Cardiac muscle cell (in vitro differentiated cells and primary cell): ENCODE results near the gene TTC28. TPM values are rescaled to one million over a fixed set of nuclear protein-coding genes. Genes with fewer than 3 reads are reported as not detected.

Experiments used
- DNase-seq, 2 donors: peaks; one replicate each; pipeline versions ENCODE4 v3.0.0 to v3.0.0-alpha.2; 2010 to 2017; ENCODE audit warnings: low read depth in 1 of 2, low spot score in 1 of 2
- H3K27ac ChIP-seq: fragments of 200-600 bp; sonication (generic); 2 replicates; pipeline ENCODE4 v1.5.1; 2016
- H3K27me3 ChIP-seq: fragments of 200-600 bp; sonication (generic); 2 replicates; pipeline ENCODE4 v1.6.0; 2016; ENCODE audit warnings: control low read depth
- H3K36me3 ChIP-seq: fragments of 200-600 bp; sonication (generic); 2 replicates; pipeline ENCODE4 v1.5.1; 2016; ENCODE audit warnings: control low read depth
- H3K4me1 ChIP-seq: fragments of 200-600 bp; sonication (generic); 2 replicates; pipeline ENCODE4 v1.8.1; 2017; ENCODE audit warnings: low read depth, mild to moderate bottlenecking, mixed run types
- H3K4me3 ChIP-seq: fragments of 200-600 bp; sonication (generic); 2 replicates; pipeline ENCODE4 v1.5.1; 2016; ENCODE audit warnings: mild to moderate bottlenecking
- H3K9me3 ChIP-seq: fragments of 200-600 bp; sonication (generic); 2 replicates; pipeline ENCODE4 v1.5.1; 2017; ENCODE audit warnings: low read depth, mild to moderate bottlenecking, control low read depth
- polyA plus RNA-seq: library from polyadenylated mRNA; unstranded; fragments of >200 nt; fragmentation: Nextera tagmentation; extraction: Ambion mirVana; gene quantifications from 2 replicates; pipeline ENCODE4 v1.2.1, GENCODE V29; 2016
- total RNA-seq: library from RNA; depleted of rRNA; stranded (reverse); fragments of >200 nt; gene quantifications from 2 replicates; pipeline ENCODE4 v1.2.3, GENCODE V29; 2016
- TF ChIP-seq, protein P1 (sequence below): IDR thresholded peaks from 2 replicates; pipeline ENCODE4 v1.5.1; 2012; ENCODE audit warnings: low read depth, mild to moderate bottlenecking, low read length

The TTC28 gene
- total and polyA plus RNA-seq, 2 experiments from 2014 or later: 27.3 to 109 TPM

DNA sequence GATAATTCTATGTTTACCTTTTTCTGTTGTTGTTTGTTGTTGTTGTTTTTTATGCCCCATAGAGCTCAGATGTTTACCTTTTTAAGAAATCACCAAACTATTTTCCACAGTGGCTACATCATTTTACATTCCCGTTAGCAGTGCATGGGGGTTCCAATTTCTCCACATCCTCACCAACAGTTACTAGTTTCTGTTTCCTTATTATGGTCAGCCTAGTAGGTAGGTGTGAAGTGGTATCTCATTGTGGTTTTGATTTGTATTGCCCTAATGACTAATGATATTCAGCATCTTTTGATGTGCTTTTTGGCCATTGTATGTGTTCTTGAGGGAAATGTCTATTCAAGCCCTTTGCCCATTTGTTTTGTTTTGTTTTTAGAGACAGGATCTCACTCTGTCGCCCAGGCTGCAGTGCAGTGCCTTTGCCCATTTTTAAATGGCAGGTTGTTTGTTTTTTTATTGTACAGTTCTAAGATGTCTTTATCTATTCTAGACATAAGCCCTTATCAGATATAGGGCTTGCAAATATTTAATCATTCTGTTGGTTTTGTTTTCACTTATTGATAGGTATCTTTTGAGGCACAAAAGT lies 34.5 kb upstream of the TTC28 start:
- Histone ChIP-seq H3K27ac (no peak overlapping the region), H3K9me3 (no peaks in the 10 kb centered on the region), H3K36me3 (no peaks in the 10 kb centered on the region), H3K4me3 (no peak overlapping the region), H3K27me3 (no peaks in the 10 kb centered on the region), H3K4me1 (no peaks in the 10 kb centered on the region)
- TF ChIP-seq, protein P1, sequence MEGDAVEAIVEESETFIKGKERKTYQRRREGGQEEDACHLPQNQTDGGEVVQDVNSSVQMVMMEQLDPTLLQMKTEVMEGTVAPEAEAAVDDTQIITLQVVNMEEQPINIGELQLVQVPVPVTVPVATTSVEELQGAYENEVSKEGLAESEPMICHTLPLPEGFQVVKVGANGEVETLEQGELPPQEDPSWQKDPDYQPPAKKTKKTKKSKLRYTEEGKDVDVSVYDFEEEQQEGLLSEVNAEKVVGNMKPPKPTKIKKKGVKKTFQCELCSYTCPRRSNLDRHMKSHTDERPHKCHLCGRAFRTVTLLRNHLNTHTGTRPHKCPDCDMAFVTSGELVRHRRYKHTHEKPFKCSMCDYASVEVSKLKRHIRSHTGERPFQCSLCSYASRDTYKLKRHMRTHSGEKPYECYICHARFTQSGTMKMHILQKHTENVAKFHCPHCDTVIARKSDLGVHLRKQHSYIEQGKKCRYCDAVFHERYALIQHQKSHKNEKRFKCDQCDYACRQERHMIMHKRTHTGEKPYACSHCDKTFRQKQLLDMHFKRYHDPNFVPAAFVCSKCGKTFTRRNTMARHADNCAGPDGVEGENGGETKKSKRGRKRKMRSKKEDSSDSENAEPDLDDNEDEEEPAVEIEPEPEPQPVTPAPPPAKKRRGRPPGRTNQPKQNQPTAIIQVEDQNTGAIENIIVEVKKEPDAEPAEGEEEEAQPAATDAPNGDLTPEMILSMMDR: no peak
- DNase-seq: no peak

DNA sequence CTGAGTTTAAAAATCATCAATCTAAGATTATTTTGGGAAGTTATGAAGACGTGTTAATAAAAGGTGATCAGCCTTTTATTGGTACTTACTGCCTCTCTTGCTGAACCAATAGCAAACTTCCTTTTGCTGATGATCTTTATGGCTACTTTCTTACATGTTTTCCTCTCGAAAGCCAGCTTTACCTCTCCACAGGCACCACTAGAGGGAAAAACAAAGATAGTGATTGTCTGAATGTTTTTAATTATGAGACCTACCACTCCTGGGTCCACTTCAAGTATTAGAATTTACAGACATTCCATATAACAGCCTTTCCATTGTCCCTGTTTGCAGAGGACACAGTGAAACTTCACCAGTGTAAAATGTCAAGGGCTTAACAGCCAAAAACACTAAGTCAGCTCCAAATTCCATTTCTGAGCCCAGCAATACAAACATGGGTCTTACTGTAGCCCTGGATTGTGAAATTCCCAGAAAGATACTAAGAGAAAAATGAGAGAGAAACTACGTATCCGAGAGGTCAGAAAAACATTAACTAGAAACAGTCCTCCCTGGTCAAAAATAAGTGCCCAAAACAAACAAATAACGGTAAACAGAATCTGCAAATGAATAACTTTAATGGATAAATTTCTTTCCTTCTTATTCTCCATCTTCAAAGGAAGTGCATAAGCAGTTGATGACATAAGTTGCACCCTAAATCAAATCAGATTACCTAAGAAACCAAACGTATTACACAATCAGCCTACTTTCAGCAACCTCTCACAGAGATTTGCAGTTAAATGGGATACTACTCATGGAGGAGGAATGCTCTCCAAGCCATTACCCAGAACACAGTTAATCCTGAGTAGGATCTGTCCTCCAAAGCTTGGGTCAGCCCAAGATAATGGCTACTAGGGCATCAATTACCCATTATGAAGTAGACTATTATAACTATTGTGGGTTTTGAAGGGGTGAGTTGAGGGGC lies 32.5 kb upstream of the TTC28 start:
- DNase-seq: peak in 1 of 2 donors; percentile 93
- Histone ChIP-seq H3K27me3 (no peaks in the 10 kb centered on the region), H3K4me3 (no peak overlapping the region), H3K9me3 (no peaks in the 10 kb centered on the region), H3K4me1 (no peaks in the 10 kb centered on the region), H3K27ac (no peak overlapping the region), H3K36me3 (no peaks in the 10 kb centered on the region)
- TF ChIP-seq, protein P1: peak; percentile 28

DNA sequence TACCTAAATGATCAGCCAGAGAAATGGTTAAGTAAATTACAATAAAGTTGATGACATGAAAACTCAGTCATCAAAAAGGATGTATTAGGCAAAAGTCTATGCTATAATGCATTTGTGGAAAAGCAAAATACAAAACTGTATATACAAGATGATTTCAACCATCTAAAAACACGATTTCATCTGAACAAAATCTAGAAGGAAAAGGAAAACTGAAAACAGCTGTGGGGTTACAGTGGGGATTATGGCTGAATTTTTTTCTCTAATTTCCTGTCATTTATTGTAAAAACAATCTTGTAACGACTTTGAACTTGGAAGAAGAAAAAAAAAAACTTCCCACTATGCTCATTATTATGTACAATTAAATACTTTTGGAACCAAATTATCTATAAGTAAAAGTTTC lies 31.7 kb upstream of the TTC28 start:
- H3K4me1 ChIP-seq: no peaks in the 10 kb centered on the region
- no peaks in the 10 kb centered on the region for H3K27me3 ChIP-seq
- no peak for DNase-seq
- TF ChIP-seq, protein P1: no peak
- H3K27ac ChIP-seq: no peak overlapping the region
- H3K9me3 ChIP-seq: no peaks in the 10 kb centered on the region
- no peaks in the 10 kb centered on the region for H3K36me3 ChIP-seq
- no peak overlapping the region for H3K4me3 ChIP-seq

DNA sequence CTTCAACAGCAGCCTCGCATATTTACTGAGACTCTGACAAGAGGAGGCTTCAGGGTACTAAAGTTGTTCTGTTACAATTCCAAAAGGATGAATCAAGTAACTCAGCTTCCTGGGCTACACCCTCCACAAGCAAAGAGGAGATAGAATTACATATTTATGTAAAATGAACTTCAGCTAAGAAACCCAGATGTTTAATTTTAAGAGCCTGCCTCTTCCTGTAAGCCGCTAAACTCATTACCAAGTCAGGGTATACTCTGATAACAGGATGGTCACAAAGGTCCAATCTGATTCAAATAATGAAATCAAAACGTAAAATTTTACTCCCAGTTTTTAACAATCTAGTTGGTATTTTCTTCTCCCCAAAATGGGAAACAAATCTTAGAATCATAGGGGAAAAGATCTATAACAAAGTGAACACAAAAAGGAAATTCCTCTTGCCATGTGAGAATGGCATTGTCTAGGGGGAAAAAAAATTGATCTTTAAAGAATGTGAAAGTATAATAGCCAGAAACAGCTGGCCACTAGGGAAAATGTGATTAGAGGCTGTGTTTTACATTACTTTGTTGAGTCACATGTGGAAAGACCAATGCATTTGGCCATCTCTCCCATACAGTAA lies 31.0 kb upstream of the TTC28 start:
- Histone ChIP-seq H3K4me1 (no peaks in the 10 kb centered on the region), H3K27me3 (no peaks in the 10 kb centered on the region), H3K9me3 (no peaks in the 10 kb centered on the region), H3K36me3 (no peaks in the 10 kb centered on the region), H3K4me3 (no peak overlapping the region), H3K27ac (no peak overlapping the region)
- DNase-seq: peak in 1 of 2 donors; percentile 82
- TF ChIP-seq, protein P1: no peak

DNA sequence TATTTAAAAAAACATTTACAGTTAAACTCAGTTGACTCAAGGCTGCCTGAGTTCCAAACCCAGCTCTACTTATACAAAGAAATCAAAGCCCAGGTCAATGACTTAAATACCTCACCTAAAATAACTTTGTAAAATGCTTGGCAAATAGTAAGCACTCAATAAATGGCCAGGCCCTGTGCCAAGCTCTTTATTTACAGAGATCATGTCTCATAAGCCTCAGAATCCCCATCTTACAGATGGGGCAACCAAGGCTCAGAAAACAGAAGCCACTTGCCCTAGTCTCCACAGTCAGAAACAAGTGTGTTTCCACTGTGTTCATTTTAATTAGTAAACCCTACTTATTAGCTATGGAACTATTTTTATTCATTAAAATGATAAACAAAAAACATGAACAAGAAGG lies 30.5 kb upstream of the TTC28 start:
- H3K27ac ChIP-seq: no peak overlapping the region
- peak in 1 of 2 donors; percentile 9 for DNase-seq
- TF ChIP-seq, protein P1: no peak
- H3K36me3 ChIP-seq: no peaks in the 10 kb centered on the region
- H3K9me3 ChIP-seq: no peaks in the 10 kb centered on the region
- no peaks in the 10 kb centered on the region for H3K4me1 ChIP-seq
- no peaks in the 10 kb centered on the region for H3K27me3 ChIP-seq
- H3K4me3 ChIP-seq: no peak overlapping the region
